NCI-H510A treated with DMSO at 0.1 percent for 48 hours (cell line): ENCODE results near the gene CDH19.

Experiments
- DNase-seq: peaks from one replicate; lab custom pipeline; 2025; lab: John Stamatoyannopoulos, UW

The CDH19 gene, protein sequence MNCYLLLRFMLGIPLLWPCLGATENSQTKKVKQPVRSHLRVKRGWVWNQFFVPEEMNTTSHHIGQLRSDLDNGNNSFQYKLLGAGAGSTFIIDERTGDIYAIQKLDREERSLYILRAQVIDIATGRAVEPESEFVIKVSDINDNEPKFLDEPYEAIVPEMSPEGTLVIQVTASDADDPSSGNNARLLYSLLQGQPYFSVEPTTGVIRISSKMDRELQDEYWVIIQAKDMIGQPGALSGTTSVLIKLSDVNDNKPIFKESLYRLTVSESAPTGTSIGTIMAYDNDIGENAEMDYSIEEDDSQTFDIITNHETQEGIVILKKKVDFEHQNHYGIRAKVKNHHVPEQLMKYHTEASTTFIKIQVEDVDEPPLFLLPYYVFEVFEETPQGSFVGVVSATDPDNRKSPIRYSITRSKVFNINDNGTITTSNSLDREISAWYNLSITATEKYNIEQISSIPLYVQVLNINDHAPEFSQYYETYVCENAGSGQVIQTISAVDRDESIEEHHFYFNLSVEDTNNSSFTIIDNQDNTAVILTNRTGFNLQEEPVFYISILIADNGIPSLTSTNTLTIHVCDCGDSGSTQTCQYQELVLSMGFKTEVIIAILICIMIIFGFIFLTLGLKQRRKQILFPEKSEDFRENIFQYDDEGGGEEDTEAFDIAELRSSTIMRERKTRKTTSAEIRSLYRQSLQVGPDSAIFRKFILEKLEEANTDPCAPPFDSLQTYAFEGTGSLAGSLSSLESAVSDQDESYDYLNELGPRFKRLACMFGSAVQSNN

DNA sequence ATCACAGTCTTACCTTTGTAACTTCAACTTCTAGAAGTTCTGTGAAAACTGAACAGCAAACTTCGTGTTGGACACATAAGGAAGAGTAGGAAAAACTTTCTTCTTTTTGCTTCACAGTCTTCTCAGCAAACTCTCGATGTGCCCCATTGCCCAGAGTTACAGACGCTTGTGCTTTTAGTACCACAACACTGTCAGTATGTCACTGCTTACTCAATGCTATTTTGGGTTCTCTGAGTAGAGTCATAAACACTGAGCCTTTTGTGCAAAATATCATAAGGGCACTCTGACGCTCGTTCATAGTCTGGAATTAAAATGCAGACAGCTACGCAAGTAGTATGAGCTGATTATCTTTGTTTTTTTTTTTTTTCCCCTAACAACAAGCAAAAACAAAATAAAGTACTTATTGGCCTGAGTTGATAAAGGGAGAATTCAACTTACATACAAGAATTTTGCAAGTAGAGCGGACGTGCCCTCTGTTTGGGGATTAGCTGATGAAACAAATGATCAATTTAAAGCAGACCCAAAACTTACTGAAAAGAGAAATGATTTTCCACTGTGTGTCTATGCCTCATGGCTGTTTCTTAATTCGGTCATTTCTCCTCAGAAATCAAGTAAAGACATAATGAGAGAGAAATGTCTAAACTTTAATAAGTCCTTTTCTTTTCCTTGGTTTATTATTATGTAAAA lies at the start of gene CDH19:
Gene CDH19, minus strand, starts transcription at position 150 of the 687 bp plus-strand sequence. CDS start 31,886 bp downstream, outside the sequence.
- no peak for DNase-seq

DNA sequence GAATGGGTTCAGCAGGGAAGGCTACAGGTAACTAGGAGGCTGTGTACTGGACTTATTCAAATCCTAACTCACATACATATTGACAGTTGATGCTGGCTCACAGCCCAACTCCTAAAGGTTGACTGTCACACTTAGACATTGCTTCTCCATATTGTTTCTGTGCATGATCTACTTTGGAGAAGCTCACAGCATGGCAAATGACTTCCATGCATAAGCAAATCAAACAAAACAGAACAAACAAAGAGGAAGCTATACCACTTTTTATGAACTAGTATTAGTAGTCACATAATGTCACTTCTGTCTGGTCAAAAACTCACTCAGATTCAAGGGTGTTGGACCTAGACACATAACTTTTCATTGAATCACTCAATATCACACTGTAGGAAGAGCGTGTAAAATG lies 43.8 kb upstream of the CDH19 start:
- DNase-seq, result peak; percentile 26

DNA sequence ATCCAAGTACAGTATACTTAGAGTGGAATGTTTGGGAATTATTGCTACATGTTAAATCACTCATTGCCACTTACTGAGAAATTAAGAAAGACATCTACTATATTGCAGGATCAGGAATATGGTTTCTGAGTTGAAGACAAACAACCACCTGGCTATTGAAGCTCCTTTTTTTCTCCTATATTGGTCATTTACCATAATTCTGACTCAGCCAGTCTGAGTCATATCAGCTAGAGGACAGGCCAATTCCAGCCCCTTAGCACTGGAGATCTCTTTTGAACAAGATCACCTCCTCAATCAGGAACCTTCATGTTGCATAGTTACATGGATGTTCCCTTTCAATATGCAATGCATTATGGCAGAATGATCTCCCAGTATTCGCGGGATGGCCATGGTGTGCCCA lies 42.7 kb upstream of the CDH19 start:
- DNase-seq, result no peak

DNA sequence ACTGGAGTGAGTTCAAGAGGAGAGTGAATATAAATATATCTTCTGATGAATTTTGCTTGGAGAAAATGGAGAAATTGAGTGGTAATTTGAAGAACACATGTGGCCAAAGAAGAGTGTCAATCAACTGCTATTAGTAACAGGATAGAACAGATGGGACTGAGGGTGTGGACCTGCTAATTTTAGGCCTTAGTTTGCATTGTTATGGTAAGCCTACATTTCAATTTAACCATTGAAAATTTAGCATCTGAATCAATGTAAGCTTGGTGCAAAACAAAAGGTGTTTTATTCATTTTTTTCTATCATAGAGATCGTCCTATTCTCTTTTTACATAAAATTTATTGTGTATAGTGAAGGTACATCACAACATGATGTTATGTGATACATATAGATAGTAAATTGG lies 42.1 kb upstream of the CDH19 start:
- no peak for DNase-seq

DNA sequence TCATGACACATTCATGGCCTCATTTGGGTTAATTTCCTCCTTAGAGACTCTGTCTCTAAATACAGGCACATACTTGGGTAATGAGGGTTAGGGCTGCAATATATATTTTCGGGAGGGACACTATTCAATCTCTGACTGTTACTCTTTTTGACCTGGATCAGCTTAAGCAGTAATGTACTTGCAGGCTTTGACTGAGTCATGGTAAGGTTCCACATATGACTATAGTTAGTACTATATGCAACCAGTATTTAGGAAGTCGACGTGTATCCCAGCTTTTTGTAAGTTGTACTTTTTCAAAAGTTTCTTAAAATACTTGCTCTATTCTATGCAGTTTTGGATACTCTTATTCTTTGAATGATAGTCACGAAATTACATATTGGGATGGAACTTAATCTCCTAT lies 37.2 kb upstream of the CDH19 start:
- no peak for DNase-seq

DNA sequence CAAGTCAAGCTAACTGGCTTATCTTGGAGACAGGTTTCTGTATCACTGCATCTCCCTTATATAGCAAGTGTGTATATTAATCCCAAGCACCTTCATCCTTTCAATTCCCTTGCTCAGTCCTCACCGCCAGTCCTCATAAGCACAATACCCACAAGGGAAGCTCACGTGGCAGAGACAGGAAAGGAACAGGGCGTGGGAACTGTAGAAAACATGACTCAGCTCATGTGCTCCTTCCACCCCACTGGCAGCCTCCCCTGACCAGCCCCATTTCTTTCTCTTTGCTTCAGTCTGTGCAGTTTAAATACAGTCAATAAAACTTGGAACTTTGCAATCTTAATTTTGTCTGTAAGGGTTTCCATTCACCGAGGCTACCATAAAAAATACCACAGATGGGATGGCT lies 36.5 kb upstream of the CDH19 start:
- DNase-seq, result no peak

DNA sequence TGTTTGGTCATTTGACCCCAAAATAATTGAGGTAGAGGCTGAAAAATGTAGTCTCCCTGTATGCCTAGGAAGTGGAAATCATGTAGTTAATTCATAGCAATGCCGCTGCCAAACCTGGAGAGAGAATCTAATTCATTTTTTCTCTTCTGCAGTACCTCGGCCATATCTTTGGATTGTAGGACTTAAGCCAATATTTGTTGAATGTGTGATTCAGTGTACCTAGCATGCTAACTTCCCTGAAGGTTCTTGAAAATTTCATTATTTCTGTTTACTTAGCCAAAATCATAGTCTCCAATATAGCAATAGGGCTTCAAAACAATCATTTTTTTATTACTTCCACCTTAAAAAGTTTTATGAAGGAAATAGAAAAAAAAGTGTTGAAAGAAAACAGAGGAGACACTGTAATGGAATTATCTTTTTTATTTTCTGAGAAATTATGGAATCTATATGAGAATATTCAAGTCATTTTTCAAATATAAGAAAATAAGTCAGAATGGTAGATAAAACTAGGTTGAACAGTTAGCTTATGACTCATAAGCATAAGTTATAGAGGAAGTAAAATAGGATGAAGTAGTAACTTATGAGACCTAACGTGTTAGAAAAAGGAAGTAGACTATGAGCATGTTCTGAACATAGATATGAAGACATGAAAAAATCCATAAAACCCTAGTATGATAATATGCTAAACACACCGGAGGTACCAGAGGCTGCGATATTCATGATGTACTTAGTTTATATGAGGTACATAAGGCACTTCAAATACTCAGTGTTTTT lies 35.2 kb upstream of the CDH19 start:
- no peak for DNase-seq

DNA sequence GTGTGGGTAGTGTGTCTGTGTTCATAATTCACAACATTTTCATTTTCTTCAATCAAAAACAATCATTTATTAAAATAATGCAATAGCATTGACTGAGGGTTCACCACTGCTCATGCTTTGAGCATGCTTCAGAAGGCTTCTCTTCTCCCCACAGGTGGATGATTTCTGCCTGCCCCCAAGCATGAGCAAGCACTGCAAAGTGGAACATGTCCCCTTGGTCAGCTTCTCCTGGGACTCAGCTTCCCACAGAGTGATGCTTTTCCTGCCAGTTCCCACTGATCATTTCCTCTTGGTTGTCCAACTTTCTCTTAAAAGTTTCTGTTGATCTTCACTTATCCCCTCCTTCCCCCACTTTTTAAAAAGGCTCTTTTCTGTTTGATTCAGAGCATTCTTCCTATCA lies 31.5 kb upstream of the CDH19 start:
- DNase-seq, result no peak

DNA sequence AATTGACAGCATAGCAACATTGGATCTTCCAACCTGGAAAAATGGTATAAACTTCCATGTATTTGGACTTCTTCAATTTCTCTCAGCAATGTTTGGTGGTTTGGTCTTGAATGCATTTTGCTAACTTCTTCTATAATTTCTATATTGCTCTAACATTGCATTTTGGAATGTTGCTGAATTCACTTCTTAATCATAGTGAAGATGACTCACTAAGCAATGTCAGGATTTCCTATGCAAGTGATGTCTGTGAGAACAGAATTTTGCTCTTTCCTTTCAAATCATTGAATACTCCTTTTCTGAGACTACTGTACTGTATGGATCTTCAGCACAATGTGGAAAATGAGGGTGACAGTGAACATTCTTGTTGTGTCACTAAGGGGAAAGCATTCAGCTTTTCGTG lies 28.9 kb upstream of the CDH19 start:
- DNase-seq, result no peak

DNA sequence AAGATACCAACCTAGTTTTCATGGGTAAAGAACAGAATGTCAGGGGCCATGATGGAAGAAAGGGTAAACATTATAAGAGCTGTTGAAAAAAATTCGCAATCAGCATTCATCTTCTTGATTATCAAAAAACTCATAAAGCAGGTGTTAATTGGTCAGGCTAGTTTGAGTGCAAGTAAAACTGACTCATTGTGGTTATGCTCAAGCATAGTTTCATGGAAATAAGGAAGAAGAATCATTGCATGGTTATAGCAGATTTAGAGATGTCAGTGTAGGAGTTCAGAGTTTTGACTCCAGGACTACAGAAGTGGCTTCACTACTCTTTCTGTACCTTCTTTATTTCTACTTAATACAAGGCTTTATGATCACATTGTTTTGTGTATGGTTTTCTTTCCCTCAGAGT lies 26.9 kb upstream of the CDH19 start:
- DNase-seq, result no peak

DNA sequence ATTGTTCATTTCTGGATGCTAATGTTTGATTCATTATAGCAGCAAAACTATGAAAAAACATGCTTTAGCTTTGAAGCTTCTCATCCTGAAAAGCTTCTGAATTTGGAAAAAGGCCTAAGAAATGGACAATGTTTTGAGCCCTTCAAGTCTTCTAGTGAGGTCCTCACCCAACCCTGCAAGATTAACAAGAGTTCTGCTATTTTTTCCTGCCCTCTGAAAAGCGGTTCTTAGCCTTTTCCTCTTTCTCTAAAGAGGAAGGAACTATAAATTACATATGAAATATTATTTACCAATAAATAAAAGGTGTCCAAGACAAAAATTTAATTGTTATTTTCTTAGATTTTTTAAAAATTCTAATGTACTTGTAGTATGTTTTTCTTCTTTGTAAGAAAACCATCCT lies 19.9 kb upstream of the CDH19 start:
- DNase-seq, result no peak

DNA sequence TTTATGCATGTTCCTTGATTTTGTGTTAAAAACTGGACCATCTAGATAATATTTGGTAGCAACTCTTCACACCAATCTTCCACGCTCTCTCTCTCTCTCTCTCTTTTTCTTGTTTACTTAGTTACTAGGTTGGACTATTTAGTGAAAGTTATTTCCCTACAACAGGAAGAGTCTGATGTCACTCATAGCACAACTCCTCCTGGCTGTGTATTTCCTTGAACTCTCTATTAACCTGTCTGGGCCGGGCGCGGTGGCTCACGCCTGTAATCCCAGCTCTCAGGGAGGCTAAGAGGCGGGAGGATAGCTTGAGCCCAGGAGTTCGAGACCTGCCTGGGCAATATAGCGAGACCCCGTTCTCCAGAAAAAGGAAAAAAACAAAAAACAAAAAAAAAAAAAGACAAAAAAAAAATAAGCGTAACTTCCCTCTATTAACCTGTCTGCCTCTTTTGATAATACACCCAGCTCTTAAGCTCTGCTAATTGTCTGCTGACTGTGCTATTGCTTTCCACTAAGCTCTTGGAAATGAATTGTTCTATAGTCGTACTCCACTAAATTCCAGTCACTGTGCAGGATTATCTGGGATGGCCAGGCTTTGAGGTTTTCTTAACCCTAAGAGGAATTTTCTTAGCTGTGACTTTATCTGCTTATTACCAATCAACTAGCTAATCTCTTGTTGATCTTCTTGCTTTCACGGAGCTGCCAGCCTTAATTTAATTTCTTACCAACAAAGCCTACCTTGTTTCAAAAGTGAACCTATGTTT lies 18.1 kb upstream of the CDH19 start:
- no peak for DNase-seq

DNA sequence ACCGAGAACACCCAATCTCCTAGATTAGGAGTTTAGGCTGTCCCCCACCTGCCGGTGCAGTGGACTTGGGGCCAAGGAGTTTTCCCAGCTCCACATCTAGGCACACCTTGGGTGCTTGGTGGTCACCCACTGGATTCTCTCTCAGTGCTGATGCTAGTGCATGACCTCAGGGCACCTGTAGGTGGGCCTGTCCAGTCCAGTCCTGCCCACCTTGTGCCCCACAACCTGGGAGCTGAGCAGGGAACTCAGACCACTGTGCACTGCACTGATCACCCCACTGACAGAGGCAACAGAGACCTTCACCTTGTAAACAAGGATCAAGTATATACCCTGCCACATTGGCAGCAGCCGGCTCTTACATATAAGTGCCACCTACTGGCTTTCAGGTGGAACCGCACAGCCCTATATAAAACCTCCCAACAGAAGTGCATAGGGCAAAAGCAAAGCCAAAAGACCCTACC lies 12.7 kb upstream of the CDH19 start:
- DNase-seq, result no peak

DNA sequence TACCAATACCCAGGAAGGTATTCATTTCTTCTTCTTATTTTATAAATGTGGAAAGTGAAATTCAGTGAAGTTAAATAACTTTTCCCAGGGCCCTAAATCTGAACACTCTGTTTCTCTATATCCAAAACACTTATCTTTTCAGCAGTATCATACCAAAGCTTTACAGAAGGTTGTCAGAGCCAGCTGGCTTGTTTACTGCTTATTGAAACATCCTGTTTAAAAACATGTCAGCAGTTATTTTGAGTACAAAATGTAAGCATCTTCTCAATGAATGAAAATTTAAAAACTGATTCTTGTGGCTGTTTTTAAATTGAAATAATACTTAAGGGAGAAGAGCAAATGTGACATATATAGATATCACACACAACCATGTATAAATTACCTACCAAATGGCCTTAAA lies 11.3 kb upstream of the CDH19 start:
- no peak for DNase-seq

DNA sequence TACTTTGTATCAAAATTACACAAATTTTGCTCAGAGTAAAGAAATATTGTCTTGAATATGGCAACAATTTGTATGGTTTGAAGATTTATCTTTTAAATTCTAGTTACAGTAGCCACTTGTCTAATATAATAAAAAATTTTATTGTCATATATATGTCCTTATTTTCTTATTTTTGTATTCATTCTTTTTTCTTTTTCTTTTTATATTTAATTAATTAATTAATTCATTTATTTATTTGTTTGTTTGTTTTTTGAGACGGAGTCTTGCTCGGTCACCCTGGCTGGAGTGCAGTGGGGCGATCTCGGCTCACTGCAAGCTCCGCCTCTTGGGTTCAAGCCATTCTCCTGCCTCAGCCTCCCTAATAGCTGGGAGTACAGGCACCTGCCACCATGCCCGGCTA lies 3.7 kb upstream of the CDH19 start:
- DNase-seq, result no peak

DNA sequence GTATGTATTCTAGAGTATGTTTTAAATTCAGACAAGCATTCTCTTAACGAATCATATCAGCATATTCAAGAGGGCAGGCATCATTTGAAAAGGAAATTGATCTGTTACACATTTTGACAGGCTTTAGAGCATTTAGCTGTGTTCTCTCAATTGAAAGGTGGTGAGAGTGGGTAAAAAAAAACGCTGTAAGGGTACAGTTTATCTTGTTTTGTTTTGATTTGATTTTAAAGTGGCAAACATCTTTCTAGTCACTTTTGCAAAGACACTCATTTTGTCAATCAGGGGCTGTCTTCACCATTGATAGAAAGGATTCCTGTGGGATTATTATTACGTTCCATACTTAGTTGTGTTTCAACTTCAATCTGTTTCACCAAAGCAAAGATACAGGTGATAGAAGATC lies 2.2 kb downstream of the CDH19 start:
- no peak for DNase-seq

DNA sequence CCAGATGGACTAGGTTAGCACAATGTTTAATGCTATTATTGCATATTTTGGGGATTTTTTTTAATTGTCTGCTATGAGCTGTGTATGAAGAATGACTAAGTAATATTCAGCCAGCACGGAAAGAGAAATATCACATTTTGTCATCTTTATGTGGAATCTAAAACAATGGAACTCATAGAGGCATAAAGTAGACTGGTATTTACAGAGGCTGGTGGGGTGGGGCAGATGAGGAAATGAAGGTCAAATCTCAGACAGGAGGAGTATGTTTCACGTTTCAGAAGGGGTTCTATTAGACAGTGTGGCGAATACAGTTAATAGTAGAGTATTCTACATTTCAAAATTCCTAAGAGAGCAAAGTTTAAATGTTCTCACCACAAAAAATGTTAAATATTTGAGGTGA lies 4.7 kb downstream of the CDH19 start:
- no peak for DNase-seq

DNA sequence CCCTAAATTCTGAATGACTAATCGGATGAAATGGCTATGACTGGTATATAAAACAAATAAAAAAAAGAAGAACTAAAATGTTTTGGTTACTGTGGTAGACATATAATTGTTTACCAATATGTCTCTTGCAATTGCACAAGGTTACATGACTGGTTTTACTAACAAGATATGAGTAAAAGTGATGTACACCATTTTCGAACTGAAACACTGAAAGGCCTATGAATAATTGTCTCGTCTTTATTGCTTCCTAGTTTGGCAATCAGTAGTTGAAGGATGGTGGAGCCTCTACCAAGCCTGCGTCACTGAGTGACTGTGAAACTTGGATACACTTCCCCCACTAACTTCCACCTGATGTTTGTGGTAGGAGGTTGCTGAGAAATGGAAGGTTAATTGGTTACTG lies 16.5 kb downstream of the CDH19 start:
- no peak for DNase-seq

DNA sequence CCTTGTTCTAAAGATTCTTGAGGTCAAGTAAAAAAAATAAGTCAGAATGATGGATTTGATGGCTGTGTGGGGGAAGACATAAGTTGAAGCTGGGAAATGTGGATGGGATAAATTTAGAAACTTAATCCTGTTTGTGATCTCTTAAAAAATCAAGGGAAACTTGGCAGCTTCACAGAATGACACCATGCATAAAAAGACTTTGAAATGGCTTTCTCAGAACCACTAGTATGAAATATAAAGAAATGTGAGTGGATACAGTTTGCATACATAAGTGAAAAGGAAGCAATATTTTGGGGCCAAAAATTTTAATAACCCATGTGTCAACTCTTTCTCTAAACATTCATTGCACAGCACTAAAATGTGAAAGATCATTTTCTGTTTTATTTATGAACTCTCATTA lies 21.7 kb downstream of the CDH19 start:
- no peak for DNase-seq

DNA sequence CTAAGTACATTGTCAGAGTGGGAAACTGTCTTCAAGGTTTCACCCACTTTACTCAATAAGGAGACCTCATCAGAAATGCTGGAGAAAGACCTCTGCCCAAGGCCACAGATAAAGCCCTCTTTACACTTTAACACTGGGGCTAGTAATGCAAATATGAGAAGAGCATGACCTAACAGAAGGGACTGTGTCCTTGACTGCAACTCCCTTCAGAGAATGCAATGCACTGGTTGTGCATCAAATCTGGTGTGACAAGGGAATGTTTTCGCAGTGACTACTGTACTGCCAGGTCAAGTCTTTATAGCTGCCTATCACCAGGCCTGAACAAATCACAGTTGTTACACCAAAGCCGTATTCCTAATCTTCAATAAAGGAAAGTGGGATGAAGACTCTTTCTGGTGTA lies 28.6 kb downstream of the CDH19 start:
- no peak for DNase-seq

DNA sequence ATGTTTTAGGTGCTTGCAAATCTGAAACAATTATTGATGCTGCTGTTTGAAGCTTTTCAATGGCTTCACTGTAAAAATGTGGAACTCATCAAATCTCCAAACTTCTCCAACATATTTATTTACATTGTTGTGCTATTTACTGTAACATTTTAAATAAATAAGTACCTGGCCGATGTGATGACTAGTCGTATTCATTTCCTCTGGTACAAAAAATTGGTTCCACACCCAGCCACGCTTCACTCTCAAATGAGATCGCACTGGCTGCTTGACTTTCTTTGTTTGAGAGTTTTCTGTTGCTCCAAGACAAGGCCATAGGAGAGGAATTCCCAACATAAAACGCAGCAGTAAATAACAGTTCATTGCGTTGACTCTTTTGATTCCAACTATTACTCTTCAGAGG lies 32.0 kb downstream of the CDH19 start:
- DNase-seq, result no peak
